ENCODE results near the gene DDC.

The DDC gene

GRCh38 chr7:50412973-50413372 is 152.2 kb downstream of the DDC start:
- DNase-seq (ENCODE audit: low spot score): no peak

DNA sequence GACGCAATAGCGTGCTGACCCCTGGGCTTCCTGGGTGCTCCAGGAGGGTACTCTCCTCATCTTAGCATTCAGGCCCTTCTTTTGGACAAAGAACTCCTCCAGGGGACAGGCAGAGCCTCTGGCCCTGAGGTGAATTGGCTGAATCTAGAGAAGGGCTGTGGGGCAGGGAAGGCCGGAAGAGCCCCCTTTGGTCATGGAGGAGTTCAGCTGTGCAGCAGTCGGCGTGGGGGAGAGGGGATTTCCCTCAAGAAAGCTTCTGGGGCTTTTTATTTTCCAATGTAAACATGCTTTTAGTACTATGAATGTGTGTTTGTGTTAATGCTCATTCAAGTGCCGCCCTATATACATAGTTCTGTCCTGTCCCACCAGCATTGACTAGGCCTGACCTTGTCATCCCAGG is 153.9 kb downstream of the DDC start:
- no peak for DNase-seq (ENCODE audit: low spot score)

DNA sequence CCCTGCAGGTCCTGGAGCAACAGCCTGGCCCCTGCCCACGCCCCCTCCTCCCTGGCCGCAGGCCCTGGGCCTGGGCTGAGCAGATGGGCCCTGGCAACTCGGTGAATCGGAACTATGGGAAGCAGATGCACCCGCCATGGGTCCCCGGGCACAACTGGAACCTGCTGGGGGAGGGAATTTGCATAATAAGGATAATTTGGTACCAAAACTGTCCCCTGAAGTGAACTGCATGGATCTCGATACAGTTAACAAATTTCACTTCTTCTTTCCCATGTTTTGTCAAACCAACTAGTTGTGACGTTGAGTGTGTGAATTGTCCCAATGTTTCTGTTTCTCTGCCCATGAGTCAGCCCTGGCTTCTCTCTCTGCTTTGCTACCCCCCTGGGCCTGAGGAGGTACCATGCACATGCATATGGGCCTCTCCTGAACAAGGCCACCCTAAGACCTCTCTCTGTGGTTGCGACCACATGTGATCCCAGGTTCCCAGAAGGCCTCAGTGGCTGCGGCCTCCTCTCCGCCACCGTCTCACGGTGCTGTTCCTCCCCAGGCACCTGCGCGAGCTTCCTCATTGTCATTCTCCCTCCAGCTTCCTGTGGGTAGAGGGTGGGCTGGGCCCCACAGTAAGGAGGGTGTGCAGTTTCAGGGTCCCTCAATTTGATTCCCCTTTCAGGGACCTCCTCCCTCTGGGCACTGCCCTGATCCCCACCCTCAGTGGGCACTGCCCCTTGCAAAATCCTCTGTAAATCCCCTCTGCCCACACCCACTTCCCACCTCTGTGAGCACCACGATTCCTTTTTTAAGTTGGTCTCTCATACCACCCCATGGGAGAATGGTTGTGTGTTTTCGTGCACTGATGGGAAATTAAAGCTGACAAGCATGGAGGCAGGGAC is 155.1 kb downstream of the DDC start:
- no peak for DNase-seq (ENCODE audit: low spot score)

All from AG08396 (cell line).